Islet of Langerhans (tissue), 1 donor: ENCODE measurements around the gene TMEM94.
A peak's percentile ranks its signal among the peaks of the same experiment; 100 is the strongest.
"Not testable (repeated sequence)": the region's sequence is repeated elsewhere in the genome, so short reads cannot be mapped to it uniquely, and the experiment has no call there.

Experiments used
- FAIRE-seq: peaks from one replicate; lab custom pipeline; 2011; peaks lifted over from hg19 to GRCh38; lab: Jason Lieb, UNC

Gene TMEM94

DNA sequence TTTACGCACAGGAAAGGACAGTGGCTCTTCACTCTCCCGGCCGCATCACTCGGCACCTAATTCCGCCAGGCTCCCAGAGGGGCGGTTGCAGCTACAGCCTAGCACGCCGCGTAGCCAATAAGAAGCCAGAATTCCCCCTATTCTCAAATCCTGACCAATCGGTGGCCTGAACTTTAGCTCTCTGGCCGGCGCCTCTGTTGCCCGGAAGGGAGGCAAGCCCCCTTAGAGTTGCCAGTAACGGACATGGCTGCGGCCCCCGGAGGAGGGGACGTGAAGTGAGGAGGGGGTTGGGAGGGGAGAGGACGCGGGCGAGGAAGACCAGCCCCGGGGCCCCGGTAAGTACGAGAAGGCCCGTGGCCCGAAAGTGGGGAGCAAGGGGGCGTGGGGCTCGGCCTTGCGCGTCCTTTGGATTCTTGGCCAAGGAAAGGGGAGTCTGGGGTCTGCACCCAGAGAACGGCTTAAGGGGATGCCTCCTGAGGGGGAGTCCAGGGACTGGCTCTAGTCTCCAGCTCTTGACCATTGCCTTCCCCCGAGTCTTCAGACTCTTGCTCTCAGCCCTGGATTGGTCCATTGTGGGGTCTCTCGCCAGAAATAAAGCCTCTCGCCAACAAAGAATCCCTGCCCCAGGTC, at the start of gene TMEM94:
TMEM94 (plus strand) TSS at position 219 of the 630 bp plus-strand sequence. CDS start 15,271 bp downstream, outside the sequence.
- peak; percentile 61 for FAIRE-seq

- FAIRE-seq = no peak
Observed at GRCh38 chr17:75407655-75408352, 48.6 kb upstream of the TMEM94 start.

DNA sequence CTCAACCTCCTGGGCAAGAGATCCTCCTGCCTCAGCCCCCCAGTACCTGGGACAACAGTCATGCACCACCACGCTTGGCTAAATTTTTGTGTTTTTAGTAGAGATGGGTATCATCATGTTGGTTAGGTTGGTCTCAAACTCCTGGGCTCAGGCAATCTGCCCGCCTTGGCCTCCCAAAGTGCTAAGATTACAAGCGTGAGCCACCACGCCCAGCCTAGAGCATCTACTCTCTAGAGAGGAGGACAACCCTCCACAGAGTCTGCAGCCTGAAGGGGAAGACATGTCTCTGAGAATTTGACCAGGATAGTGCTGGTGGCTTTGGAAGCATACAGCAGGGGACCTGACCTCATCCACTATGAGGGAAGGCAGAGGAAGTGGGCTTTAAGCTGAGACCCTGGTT, 46.3 kb upstream of the TMEM94 start:
- FAIRE-seq = no peak

- no peak for FAIRE-seq
Observed at GRCh38 chr17:75411328-75412067, 44.9 kb upstream of the TMEM94 start.

DNA sequence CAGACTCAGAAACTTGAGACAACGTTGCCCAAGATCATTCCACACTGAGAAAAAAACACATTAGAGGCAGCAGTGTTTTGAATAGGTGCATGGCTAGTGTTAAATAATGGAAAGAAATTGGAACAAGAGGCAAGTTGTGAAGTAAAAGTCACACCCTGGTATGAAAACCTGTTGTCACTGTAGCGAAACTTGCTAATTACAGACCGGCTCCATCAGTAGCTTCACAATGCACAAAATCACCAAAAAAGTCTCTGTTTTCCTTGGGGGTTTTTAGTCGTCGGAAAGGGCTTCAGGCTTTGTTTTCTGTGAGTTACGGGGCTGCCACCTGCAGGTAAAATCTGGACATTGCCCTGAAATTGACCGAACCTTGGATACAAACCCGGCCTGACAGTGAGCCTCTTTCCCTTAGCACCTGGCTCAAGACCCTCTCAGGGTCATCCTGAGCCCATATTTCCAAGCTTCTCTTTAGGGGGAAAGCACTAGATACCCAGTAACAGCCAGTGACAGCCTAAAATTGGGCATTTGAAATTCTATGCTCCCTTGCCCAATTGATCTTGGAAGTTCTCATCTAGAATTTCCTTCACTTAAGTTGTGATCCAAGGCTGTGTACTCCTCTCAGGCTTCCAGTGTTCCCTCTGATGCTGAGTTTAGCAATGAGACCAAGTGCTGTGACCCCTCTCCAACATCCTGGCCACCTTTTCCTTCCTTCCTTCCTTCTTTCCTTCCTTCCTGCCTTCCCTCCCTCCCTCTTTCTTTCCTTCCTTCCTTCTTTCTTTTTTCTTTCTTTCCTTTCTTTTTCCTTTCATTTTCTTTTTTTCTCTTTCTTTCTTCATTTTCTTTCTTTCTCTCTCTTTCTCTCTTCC, 43.7 kb upstream of the TMEM94 start:
- no peak for FAIRE-seq

- no peak for FAIRE-seq
Observed at GRCh38 chr17:75414488-75414887, 41.9 kb upstream of the TMEM94 start.

DNA sequence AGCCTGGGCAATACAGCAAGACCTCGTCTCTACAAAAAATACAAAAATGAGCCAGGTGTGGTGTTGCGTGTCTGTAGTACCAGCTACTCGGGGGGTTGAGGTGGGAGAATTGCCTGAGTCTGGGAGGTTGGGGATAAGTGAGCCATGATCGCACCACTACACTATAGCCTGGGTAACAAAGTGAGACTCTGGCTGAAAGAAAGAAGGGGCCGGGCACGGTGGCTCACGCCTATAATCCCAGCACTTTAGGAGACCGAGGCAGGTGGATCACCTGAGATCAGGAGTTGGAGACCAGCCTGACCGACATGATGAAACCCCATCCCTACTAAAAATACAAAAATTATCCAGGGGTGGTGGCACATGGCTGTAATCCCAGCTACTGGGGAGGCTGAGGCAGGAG, 40.4 kb upstream of the TMEM94 start:
- FAIRE-seq = no peak

DNA sequence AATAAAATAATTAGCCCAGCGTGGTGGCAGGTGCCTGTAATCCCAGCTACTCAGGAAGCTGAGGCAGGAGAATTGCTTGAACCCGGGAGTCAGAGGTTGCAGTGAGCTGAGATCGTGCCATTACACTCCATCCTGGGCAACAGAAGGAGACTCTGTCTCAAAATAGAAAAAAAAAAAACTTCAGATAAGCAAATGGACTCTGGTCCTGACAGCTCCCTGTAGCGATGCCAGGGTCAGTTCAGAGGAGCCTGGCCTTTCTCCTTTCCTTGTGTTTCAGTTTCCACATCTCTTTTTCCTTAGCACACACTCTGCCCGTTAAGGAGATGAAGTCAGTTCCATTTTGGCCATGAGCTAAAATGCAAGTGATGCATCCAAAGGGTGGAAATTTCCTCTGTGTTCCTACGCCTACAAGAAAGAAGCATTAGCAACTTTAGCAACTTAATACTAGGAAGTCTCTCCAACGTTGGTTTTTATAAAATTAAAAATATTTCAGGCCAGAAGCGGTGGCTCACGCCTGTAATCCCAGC, 39.3 kb upstream of the TMEM94 start:
- no peak for FAIRE-seq

DNA sequence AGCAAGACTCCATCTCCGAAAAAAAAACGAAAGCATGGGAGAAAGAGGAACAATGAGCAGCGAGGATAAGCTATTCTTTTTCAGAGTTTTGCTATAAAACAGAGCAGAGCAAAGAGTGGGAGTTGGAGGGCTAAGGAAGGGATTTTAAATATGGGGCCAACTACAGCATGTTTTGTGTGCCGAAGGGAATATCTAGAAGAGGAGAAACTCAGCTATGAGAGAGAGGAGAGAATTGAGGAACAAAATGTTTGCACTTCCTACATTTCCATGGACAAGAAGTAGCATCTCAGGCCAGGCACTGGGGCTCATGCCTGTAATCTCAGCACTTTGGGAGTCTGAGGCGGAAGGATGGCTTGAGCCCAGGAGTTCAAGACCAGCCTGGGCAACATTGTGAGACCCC, 37.9 kb upstream of the TMEM94 start:
- no peak for FAIRE-seq

GRCh38 chr17:75428543-75429469, 27.6 kb upstream of the TMEM94 start:
- FAIRE-seq = no peak

DNA sequence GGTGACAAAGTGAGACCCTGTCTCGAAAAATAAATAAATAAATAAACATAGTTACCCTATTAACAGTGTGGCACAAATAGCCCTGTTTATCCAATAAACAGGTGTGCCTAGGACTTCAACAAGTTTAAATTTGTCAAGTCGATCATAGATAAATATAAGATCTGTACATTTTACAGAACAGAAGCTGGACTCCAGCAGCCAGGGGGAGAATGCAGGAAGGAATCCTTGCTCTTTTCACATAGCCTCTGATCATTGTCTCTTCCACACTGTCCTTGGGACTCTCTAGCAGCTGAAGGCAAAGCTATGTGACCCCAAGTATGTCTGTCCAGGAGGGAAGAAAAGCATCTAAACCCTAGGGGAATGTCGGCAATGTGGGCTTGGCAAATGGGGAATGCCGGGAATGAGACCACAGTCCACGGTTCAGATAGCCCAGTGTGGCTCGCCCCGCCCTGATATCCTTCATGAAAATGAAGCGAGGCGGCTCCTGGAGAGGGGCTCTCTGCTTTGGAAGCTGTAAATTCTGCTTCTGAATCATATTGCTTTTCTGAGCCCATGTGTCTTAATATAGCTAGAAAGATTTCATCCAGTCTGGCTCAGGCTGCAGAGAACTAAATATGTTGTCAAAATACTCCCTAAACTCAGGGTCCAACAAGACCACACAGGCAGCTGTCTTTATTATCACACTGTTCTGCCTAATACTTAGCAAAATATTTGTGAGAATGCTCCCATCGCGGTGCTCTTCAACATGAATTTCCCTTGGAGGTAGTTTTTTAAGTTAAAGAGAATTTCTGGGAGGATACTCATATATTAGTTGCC, 26.1 kb upstream of the TMEM94 start:
- FAIRE-seq = no peak

- no peak for FAIRE-seq
Observed at GRCh38 chr17:75433218-75433783, 23.1 kb upstream of the TMEM94 start.

- FAIRE-seq = not testable (repeated sequence)
Observed at GRCh38 chr17:75434433-75434832, 22.0 kb upstream of the TMEM94 start.

- not testable (repeated sequence) for FAIRE-seq
Observed at GRCh38 chr17:75437404-75437803, 19.0 kb upstream of the TMEM94 start.

GRCh38 chr17:75439287-75439686, 17.1 kb upstream of the TMEM94 start:
- no peak for FAIRE-seq

DNA sequence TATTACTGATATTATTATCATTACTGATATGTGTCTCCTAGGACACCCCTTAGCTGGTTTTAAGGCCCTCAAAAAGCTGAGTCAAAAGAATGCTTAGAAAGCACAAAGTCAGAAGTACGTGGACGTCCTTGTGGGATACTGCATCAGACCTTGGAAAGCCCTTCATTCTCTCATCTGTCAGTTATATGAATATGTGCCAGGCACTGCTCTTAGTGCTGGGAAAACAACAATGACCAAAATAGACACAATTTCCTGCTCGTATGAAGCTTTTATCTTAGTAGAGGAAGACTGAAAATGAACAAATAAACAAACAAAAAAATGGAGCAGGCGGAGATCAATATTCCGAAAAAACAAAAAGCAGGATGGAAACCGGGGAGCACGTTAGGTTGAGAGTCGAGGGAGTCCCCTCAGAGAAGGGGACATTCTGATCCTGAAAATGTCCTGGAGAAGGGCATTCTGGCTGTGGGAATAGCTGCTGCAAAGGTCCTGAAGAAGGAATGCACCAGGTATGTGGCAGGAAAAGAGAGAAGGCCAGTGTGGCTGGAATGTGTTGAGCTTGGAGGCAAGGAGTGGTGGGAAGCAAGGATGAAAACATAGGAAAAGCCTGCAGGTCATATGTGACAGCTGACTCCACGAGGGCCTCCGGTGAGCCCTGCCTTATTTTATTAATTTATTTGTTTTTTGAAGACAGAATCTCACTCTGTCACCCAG, 15.5 kb upstream of the TMEM94 start:
- no peak for FAIRE-seq

GRCh38 chr17:75442168-75443103, 14.0 kb upstream of the TMEM94 start:
- FAIRE-seq = no peak

DNA sequence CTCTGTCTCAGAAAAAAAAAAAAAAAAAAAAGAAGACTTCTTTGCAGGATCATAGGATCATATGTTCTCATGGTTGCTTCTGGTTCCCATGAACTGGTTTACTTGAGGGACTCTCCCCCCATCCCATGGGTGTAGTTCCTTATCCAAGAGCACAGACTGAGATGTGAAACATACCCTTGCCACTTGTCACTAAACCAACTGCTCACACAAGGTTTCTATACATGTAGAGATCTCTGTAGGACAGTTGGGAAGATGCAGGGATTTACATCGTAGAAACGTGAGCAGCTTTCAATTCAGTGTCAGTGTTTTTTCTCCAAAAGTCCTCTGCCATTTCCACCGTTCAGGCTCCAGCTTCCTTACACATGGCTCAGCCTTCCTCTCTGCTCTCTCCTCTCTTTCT, 11.1 kb upstream of the TMEM94 start:
- FAIRE-seq = no peak
